ENCODE measurements around the gene PIH1D1. TPM values are rescaled to one million over a fixed set of nuclear protein-coding genes. Genes with fewer than 3 reads are reported as not detected.

Gene PIH1D1
- total and polyA plus RNA-seq, 2 experiments from 2014 or later, result 103 to 164 TPM

GRCh38 chr19:49448432-49448786 lies 3.2 kb downstream of the PIH1D1 start:
- Mint-ChIP-seq H3K27ac (peak overlapping the region; percentile 81), H3K4me1 (peaks cover 23% of the 10 kb centered on the region), H3K36me3 (ENCODE audit: low read depth) (peaks cover 54% of the 10 kb centered on the region), H3K4me3 (peak overlapping the region; percentile 54; the same call in 1 of the 3 replicates), H3K27me3 (ENCODE audit: insufficient read depth, low read depth, poor library complexity) (peaks cover 44% of the 10 kb centered on the region), H3K9me3 (peaks cover 9% of the 10 kb centered on the region; the same call in 2 of the 3 replicates)
- DNase-seq (ENCODE audit: low spot score), result no peak
- Histone ChIP-seq H3K27me3 (ENCODE audit: insufficient read depth) (no peaks in the 10 kb centered on the region), H3K4me3 (peak overlapping the region; percentile 49; the same call in 1 of the 2 replicates), H4K20me1 (replicated peaks; ENCODE audit: insufficient read depth) (peaks cover 8% of the 10 kb centered on the region; the same call in 1 of the 2 replicates), H2AFZ (no peak overlapping the region), H3K9me2 (ENCODE audit: insufficient read depth) (no peaks in the 10 kb centered on the region), H3K4me2 (peak overlapping the region; percentile 71), H3K27ac (ENCODE audit: low read depth) (no peak overlapping the region), H3F3A (replicated peaks; ENCODE audit: low read depth) (peaks cover 22% of the 10 kb centered on the region; the same call in 1 of the 2 replicates), H3K36me3 (ENCODE audit: insufficient read depth) (peaks cover 4% of the 10 kb centered on the region; the same call in 1 of the 2 replicates), H3K4me1 (ENCODE audit: insufficient read depth) (peaks cover 17% of the 10 kb centered on the region; the same call in 1 of the 2 replicates), H3K79me2 (replicated peaks; ENCODE audit: insufficient read depth) (peaks cover 11% of the 10 kb centered on the region)
- ATAC-seq, result no peak
- TF ChIP-seq EZH2phosphoT487 (IDR thresholded peaks at IDR 0.05; ENCODE audit: unreplicated experiment), result no peak
- TF ChIP-seq NANOG (IDR thresholded peaks at IDR 0.05; ENCODE audit: borderline replicate concordance), result no peak
- TF ChIP-seq CREB1 (CRISPR knock-in tag; IDR thresholded peaks at IDR 0.05; ENCODE audit: low read depth), result no peak
- no peak for TF ChIP-seq STAT1 (IDR thresholded peaks at IDR 0.05; ENCODE audit: unreplicated experiment)
- TF ChIP-seq, protein P1, sequence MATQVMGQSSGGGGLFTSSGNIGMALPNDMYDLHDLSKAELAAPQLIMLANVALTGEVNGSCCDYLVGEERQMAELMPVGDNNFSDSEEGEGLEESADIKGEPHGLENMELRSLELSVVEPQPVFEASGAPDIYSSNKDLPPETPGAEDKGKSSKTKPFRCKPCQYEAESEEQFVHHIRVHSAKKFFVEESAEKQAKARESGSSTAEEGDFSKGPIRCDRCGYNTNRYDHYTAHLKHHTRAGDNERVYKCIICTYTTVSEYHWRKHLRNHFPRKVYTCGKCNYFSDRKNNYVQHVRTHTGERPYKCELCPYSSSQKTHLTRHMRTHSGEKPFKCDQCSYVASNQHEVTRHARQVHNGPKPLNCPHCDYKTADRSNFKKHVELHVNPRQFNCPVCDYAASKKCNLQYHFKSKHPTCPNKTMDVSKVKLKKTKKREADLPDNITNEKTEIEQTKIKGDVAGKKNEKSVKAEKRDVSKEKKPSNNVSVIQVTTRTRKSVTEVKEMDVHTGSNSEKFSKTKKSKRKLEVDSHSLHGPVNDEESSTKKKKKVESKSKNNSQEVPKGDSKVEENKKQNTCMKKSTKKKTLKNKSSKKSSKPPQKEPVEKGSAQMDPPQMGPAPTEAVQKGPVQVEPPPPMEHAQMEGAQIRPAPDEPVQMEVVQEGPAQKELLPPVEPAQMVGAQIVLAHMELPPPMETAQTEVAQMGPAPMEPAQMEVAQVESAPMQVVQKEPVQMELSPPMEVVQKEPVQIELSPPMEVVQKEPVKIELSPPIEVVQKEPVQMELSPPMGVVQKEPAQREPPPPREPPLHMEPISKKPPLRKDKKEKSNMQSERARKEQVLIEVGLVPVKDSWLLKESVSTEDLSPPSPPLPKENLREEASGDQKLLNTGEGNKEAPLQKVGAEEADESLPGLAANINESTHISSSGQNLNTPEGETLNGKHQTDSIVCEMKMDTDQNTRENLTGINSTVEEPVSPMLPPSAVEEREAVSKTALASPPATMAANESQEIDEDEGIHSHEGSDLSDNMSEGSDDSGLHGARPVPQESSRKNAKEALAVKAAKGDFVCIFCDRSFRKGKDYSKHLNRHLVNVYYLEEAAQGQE (IDR thresholded peaks at IDR 0.05; ENCODE audit: unreplicated experiment), result no peak
- no peak for TF ChIP-seq JUNB (IDR thresholded peaks at IDR 0.05; ENCODE audit: unreplicated experiment)
- no peak for TF ChIP-seq ZNF331 (CRISPR knock-in tag; IDR thresholded peaks at IDR 0.05; ENCODE audit: low read depth)

DNA sequence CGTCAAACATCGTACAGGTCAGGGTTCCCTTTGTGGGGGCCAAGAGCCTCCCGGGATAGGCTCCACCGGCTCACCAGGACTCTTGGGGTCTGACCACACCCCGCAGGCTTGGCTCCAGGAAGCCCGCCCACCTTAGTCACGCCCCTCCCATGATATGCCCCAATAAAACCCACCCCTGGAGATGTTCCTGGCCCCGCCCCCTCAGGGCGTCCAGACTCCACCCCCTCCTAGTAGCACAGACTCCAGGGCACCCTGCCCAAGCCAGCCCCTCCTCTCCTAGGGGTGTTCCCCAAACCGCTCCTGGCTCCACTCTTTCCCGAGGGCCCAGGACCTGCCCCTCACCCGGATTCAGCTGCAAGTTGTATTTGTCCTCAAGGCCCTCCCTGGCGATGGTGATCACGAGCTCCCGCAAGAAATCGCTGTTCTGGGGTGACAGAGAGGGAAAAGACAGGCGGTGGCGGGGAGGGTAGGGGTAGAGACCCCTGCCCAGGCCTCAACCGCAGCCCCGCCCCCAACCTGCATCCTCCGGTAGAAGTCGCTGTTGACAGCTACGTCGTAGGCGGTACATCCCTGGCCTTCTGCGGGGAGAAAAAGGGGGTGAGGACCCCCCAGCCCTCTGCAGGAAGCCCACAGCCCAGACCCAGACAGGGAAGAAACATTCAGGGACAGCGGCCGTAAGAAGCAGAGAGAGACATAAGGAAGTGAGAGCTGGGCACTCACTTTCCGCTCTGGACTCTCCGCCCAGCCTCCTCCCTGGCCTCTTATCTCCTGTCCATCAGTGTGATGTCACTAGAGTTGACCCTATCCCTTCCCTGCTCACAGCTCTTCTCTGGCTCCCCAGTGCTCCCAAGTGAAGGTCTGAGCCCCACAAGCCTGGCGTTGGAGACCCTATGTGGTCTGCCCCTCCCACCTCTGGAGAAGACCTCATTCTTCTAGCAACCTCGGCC lies 3.9 kb downstream of the PIH1D1 start:
- Mint-ChIP-seq H3K4me1 (peaks cover 23% of the 10 kb centered on the region), H3K9me3 (peaks cover 6% of the 10 kb centered on the region; the same call in 2 of the 3 replicates), H3K27ac (no peak overlapping the region; the same call in 1 of the 2 replicates), H3K4me3 (peak overlapping the region; percentile 54; the same call in 2 of the 3 replicates), H3K36me3 (ENCODE audit: low read depth) (peaks cover 54% of the 10 kb centered on the region), H3K27me3 (ENCODE audit: insufficient read depth, low read depth, poor library complexity) (peaks cover 48% of the 10 kb centered on the region)
- Histone ChIP-seq H3F3A (replicated peaks; ENCODE audit: low read depth) (peaks cover 22% of the 10 kb centered on the region; the same call in 1 of the 2 replicates), H3K27ac (ENCODE audit: low read depth) (no peak overlapping the region), H3K4me3 (peak overlapping the region; percentile 49), H3K79me2 (replicated peaks; ENCODE audit: insufficient read depth) (peaks cover 11% of the 10 kb centered on the region), H3K4me2 (peak overlapping the region; percentile 71), H3K27me3 (ENCODE audit: insufficient read depth) (no peaks in the 10 kb centered on the region), H3K36me3 (ENCODE audit: insufficient read depth) (peaks cover 4% of the 10 kb centered on the region; the same call in 1 of the 2 replicates), H3K4me1 (ENCODE audit: insufficient read depth) (peaks cover 17% of the 10 kb centered on the region; the same call in 1 of the 2 replicates), H3K9me2 (ENCODE audit: insufficient read depth) (no peaks in the 10 kb centered on the region), H2AFZ (no peak overlapping the region), H4K20me1 (replicated peaks; ENCODE audit: insufficient read depth) (peaks cover 8% of the 10 kb centered on the region; the same call in 1 of the 2 replicates)
- ATAC-seq (peak; percentile 19), DNase-seq (ENCODE audit: low spot score) (peak; percentile 97)
- TF ChIP-seq CTCF (conservative IDR thresholded peaks at IDR 0.05; ENCODE audit: low read depth in 2 of 2), result peak; percentile 9 to 25; a peak in 2 of 4 replicates
- TF ChIP-seq JUNB (IDR thresholded peaks at IDR 0.05; ENCODE audit: unreplicated experiment), result no peak
- TF ChIP-seq EZH2 (IDR thresholded peaks at IDR 0.05; ENCODE audit: low read depth, unreplicated experiment), result no peak
- TF ChIP-seq EZH2phosphoT487 (IDR thresholded peaks at IDR 0.05; ENCODE audit: unreplicated experiment), result no peak
- TF ChIP-seq ETS1 (IDR thresholded peaks at IDR 0.05), result no peak
- no peak for TF ChIP-seq ZNF331 (CRISPR knock-in tag; IDR thresholded peaks at IDR 0.05; ENCODE audit: low read depth)

All from GM23338 (cell line).